ENCODE data around the gene PTPN3. TPM values are rescaled to one million over a fixed set of nuclear protein-coding genes. Genes with fewer than 3 reads are reported as not detected.

The PTPN3 gene
- total and polyA plus RNA-seq, 2 donors from 2014 or later: 33.7 to 40.6 TPM

DNA sequence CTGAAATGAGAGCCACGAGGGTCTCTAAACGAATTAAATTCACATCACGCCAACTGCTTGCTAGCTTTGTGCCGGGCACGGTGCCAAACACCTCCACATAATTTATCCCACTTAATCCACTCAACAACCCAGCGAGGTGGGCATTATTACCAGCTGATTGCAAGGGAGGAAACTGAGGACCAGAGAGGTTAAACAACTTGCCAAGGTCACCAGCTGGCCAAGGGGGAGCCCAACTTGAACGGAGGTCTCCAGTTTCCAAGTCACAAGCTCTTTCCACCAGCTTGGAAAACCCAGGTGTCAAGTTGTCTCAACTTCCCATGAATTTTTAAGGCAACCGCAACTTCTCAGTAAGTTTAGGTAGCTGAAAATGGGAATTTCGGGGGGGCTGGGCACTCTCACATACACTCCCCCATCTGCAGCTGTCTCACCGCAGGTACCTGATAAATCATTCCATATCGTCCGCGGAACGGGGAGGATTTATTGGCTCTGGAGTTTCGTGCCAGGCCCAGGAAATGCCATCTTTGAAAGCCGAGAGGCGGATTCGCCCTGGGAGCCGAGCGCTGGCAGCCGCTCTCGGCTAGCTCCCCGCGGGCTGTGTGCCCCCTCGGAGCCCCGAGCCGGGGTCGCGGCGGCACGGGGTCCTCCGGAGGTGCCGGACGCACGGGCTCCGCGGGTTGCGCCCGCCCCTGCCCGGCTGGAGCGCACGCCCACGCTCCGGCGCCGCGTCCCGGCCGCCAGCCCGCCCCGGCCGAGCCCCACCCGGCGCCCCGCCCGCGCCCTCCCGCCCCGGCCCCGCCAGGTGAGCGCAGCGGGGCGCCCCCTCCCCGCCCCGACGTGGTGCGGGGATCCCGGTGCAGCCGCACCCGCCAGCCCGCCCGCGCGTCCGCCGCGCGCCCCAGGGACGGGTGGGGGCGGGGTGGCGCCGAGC lies 617 bp downstream of the PTPN3 start:
- Histone ChIP-seq H3K27me3 (ENCODE audit: control insufficient read depth, insufficient read depth, low read length) (peaks cover 10% of the 10 kb centered on the region), H3K9me3 (ENCODE audit: control insufficient read depth in 2 of 3, insufficient read depth in 1 of 3, low read length in 3 of 3) (no peaks in the 10 kb centered on the region), H3K36me3 (ENCODE audit: control insufficient read depth in 2 of 3, insufficient read depth in 3 of 3, low read length in 3 of 3) (no peaks in the 10 kb centered on the region), H3K9ac (ENCODE audit: low read length in 3 of 3) (peak overlapping the region in 2 of 3 donors; percentile 11 to 62), H3K4me1 (ENCODE audit: control insufficient read depth in 2 of 3, insufficient read depth in 2 of 3, low read depth in 1 of 3, low read length in 3 of 3) (peaks cover 5 to 46% (median 35%) of the 10 kb centered on the region in 3 donors), H3K27ac (ENCODE audit: low read depth in 2 of 2, low read length in 2 of 2) (peak overlapping the region; percentile 66 to 83), H3K4me3 (ENCODE audit: low read length in 3 of 3) (peak overlapping the region; percentile 45 to 84 (median 71))
- intact Hi-C loops (cut with DNase I): no loop called here
- TF ChIP-seq, protein P1, sequence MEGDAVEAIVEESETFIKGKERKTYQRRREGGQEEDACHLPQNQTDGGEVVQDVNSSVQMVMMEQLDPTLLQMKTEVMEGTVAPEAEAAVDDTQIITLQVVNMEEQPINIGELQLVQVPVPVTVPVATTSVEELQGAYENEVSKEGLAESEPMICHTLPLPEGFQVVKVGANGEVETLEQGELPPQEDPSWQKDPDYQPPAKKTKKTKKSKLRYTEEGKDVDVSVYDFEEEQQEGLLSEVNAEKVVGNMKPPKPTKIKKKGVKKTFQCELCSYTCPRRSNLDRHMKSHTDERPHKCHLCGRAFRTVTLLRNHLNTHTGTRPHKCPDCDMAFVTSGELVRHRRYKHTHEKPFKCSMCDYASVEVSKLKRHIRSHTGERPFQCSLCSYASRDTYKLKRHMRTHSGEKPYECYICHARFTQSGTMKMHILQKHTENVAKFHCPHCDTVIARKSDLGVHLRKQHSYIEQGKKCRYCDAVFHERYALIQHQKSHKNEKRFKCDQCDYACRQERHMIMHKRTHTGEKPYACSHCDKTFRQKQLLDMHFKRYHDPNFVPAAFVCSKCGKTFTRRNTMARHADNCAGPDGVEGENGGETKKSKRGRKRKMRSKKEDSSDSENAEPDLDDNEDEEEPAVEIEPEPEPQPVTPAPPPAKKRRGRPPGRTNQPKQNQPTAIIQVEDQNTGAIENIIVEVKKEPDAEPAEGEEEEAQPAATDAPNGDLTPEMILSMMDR (IDR thresholded peaks at IDR 0.05; ENCODE audit: borderline replicate concordance, extremely low read depth, insufficient read depth): no peak
- peak in 4 of 5 donors; percentile 69 to 82 (median 78) for DNase-seq
- FAIRE-seq: no peak

DNA sequence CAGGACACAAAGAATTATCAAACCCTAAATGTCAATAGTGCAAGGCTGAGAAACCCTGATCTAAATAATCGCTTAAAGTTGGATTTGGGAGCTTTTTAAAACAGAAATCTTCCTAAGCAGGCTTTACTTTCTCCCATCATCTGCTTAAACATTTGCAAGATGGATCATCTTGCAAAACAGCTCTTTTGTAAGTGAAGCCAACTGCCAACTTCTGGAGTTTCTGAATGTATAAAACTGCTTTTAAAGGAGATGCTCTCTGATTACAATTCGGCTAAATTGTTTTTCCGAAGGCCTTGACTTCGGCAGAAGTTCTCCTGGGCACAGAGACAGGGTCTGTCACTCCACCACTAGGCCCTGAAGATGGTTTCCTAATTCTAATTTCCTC lies 1.3 kb downstream of the PTPN3 start:
- Histone ChIP-seq H3K4me1 (ENCODE audit: control insufficient read depth in 2 of 3, insufficient read depth in 2 of 3, low read depth in 1 of 3, low read length in 3 of 3) (peaks cover 5 to 46% (median 39%) of the 10 kb centered on the region in 3 donors), H3K4me3 (ENCODE audit: low read length in 3 of 3) (peak overlapping the region; percentile 26 to 84 (median 71)), H3K9ac (ENCODE audit: low read length in 3 of 3) (peak overlapping the region in 2 of 3 donors; percentile 9 to 62), H3K9me3 (ENCODE audit: control insufficient read depth in 2 of 3, insufficient read depth in 1 of 3, low read length in 3 of 3) (no peaks in the 10 kb centered on the region), H3K36me3 (ENCODE audit: control insufficient read depth in 2 of 3, insufficient read depth in 3 of 3, low read length in 3 of 3) (no peaks in the 10 kb centered on the region), H3K27me3 (ENCODE audit: control insufficient read depth, insufficient read depth, low read length) (peaks cover 10% of the 10 kb centered on the region), H3K27ac (ENCODE audit: low read depth in 2 of 2, low read length in 2 of 2) (peak overlapping the region; percentile 66 to 83)
- FAIRE-seq: no peak
- intact Hi-C loops (cut with DNase I): no loop called here
- TF ChIP-seq, protein P1 (IDR thresholded peaks at IDR 0.05; ENCODE audit: borderline replicate concordance, extremely low read depth, insufficient read depth): no peak
- no peak for DNase-seq

DNA sequence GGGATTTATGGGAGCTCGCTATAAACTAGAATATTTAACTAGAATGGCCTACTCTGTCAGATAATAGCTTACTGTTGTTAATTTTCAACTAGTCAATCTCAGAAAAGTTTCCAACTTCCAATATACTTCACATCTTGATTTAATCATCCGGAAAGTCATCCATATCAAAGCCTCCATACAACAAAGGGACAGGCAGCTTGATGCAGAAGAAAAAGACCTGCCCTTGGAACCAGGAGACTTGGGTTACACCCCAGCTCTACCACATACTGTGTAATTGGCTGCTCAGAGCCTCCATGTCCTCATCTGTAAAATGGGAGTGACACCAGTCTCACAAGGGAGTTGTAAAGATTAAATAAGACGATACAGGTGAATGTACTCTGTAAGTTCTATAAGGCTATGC lies 1.9 kb downstream of the PTPN3 start:
- Histone ChIP-seq H3K4me1 (ENCODE audit: control insufficient read depth in 2 of 3, insufficient read depth in 2 of 3, low read depth in 1 of 3, low read length in 3 of 3) (peaks cover 5 to 46% (median 43%) of the 10 kb centered on the region in 3 donors), H3K9ac (ENCODE audit: low read length in 3 of 3) (peak overlapping the region in 2 of 3 donors; percentile 9 to 10), H3K9me3 (ENCODE audit: control insufficient read depth in 2 of 3, insufficient read depth in 1 of 3, low read length in 3 of 3) (no peaks in the 10 kb centered on the region), H3K27me3 (ENCODE audit: control insufficient read depth, insufficient read depth, low read length) (peaks cover 10% of the 10 kb centered on the region), H3K4me3 (ENCODE audit: low read length in 3 of 3) (peak overlapping the region; percentile 26 to 84 (median 71)), H3K36me3 (ENCODE audit: control insufficient read depth in 2 of 3, insufficient read depth in 3 of 3, low read length in 3 of 3) (no peaks in the 10 kb centered on the region), H3K27ac (ENCODE audit: low read depth in 2 of 2, low read length in 2 of 2) (peak overlapping the region in 1 of 2 donors; percentile 66)
- TF ChIP-seq, protein P1 (IDR thresholded peaks at IDR 0.05; ENCODE audit: borderline replicate concordance, extremely low read depth, insufficient read depth): no peak
- intact Hi-C loops (cut with DNase I): no loop called here
- peak in 2 of 5 donors; percentile 69 to 78 for DNase-seq
- peak; percentile 63 for FAIRE-seq
